ENCODE data around the gene CHST4. TPM values are rescaled to one million over a fixed set of nuclear protein-coding genes. Genes with fewer than 3 reads are reported as not detected.

CHST4 gene
- total and polyA plus RNA-seq, 9 of the 15 experiments (the other 6 are each of a cell fraction or from before 2014, with no cell fraction given): 0.07 TPM; not detected in 8

DNA sequence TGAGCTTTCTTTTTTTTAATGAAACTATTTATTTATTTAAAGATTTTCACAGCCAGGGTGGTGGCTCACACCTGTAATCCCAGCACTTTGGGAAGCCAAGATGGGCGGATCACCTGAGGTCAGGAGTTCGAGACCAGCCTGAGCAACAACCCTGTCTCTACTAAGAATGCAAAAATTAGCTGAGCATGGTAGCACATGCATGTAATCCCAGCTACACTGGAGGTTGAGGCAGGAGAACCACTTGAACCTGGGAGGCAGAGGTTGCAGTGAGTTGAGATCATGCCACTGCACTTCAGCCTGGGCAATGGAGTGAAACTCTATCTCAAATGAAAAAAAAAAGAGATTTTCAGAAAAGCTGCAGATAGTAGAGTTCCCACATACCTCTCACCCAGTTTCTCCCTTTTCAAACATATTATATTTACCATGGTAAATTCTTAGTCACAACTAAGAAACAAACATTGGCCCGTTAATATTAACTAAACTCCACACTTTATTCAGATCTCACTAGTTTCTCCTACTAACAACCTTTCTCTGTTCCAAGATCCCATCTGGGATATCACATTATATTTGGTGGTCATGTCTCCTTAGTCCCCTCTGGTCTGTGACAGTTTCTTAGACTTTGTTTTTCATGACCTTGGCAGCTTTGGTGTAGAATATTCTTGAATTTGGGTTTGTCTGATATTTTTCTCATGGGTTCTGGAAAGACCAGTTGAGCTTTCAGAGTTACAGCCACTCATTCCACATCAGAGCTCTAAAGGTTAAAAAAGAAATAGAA lies 58.5 kb downstream of the CHST4 start:
- ATAC-seq (no peak), FAIRE-seq (no peak), DNase-seq (ENCODE audit: extremely low read depth in 1 of 4, low spot score in 3 of 4) (no peak)
- H3K9ac ChIP-seq (ENCODE audit: insufficient read depth in 1 of 2, low read depth in 2 of 2, low read length in 2 of 2): no peak overlapping the region
- in situ Hi-C loops (cut with MboI): loop anchor here (10.0 kb wide), 1 partner anchor 160 kb away; no protein-coding TSS in a partner anchor
- no peaks in the 10 kb centered on the region for H3K79me2 ChIP-seq (ENCODE audit: control insufficient read depth, insufficient read depth, low read length)
- intact Hi-C loops (cut with micrococcal nuclease): no loop called here
- no peak overlapping the region for H3K4me3 ChIP-seq
- no TSS peak for BruUV-seq (replicated peaks)
- 0% methylated on average over 3 of the region's 3 CpGs for WGBS (ENCODE audit: insufficient coverage, low coverage, missing lambda C conversion rate)
- peaks cover 38 to 45% of the 10 kb centered on the region in 2 experiments for H3K27me3 ChIP-seq (ENCODE audit: control insufficient read depth in 2 of 2, insufficient read depth in 2 of 2, low read length in 2 of 2)
- H3K9me3 ChIP-seq (replicated peaks; ENCODE audit: control insufficient read depth, insufficient read depth, low read depth, low read length): no peaks in the 10 kb centered on the region
- H3K4me2 ChIP-seq (ENCODE audit: insufficient read depth, low read length): no peak overlapping the region
- ChIA-PET POLR2A (interaction anchor here (0.7 to 1.3 kb wide), 4 partner anchors 8 to 58 kb away, joined by 3 to 4 read pairs (median 3); partner anchors contain the start of genes CHST4 and TAT), CTCF (ENCODE audit: low intra/inter-chr PET ratio) (no interaction called here)
- no peaks in the 10 kb centered on the region for H3K4me1 ChIP-seq (replicated peaks in 1 of 2; ENCODE audit: control insufficient read depth in 2 of 2, insufficient read depth in 2 of 2, low read length in 2 of 2)
- no peaks in the 10 kb centered on the region for H3K9me1 ChIP-seq (ENCODE audit: control insufficient read depth, insufficient read depth, low read length)
- no peak overlapping the region for H3K27ac ChIP-seq (ENCODE audit: extremely low read depth, low read depth, low read length)
- H2AFZ ChIP-seq (ENCODE audit: low read depth, low read length): no peak overlapping the region
- H4K20me1 ChIP-seq (replicated peaks; ENCODE audit: control insufficient read depth, insufficient read depth, low read length): 0 out of 2 replicates have a peak, but pooled peaks cover 4% of the 10 kb centered on the region
- no peaks in the 10 kb centered on the region for H3K36me3 ChIP-seq (ENCODE audit: control insufficient read depth, insufficient read depth, low read length)
- TF ChIP-seq KDM2B (CRISPR knock-in tag; IDR thresholded peaks at IDR 0.05) (no peak), ZNF398 (CRISPR knock-in tag; IDR thresholded peaks at IDR 0.05) (no peak), MXI1 (IDR thresholded peaks at IDR 0.05; ENCODE audit: low read depth, low read length) (no peak), ZNF232 (CRISPR knock-in tag; IDR thresholded peaks at IDR 0.05) (no peak), RBM14 (IDR thresholded peaks at IDR 0.05; ENCODE audit: borderline replicate concordance, insufficient read depth, low read depth, low read length) (no peak), HIVEP1 (CRISPR knock-in tag; IDR thresholded peaks at IDR 0.05) (no peak), ZC3H11A (IDR thresholded peaks at IDR 0.05; ENCODE audit: low read depth, low read length) (no peak), NCOR1 (IDR thresholded peaks at IDR 0.05) (no peak), CBX1 (IDR thresholded peaks at IDR 0.05; ENCODE audit: low read depth) (no peak), ZNF277 (CRISPR knock-in tag; IDR thresholded peaks at IDR 0.05; ENCODE audit: borderline replicate concordance) (no peak), SP1 (CRISPR knock-in tag; IDR thresholded peaks at IDR 0.05) (no peak), SP2 (IDR thresholded peaks at IDR 0.05; ENCODE audit: extremely low read depth, low read depth, low read length, poor library complexity, severe bottlenecking) (no peak)
- TF ChIP-seq, protein P1, sequence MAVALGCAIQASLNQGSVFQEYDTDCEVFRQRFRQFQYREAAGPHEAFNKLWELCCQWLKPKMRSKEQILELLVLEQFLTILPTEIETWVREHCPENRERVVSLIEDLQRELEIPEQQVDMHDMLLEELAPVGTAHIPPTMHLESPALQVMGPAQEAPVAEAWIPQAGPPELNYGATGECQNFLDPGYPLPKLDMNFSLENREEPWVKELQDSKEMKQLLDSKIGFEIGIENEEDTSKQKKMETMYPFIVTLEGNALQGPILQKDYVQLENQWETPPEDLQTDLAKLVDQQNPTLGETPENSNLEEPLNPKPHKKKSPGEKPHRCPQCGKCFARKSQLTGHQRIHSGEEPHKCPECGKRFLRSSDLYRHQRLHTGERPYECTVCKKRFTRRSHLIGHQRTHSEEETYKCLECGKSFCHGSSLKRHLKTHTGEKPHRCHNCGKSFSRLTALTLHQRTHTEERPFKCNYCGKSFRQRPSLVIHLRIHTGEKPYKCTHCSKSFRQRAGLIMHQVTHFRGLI (CRISPR knock-in tag; IDR thresholded peaks at IDR 0.05): no peak

Data from K562 (cell line).